SJSA1 (cell line): ENCODE measurements around the gene TACR3. TPM values are rescaled to one million over a fixed set of nuclear protein-coding genes. Genes with fewer than 3 reads are reported as not detected.
"Not testable (repeated sequence)": the region's sequence is repeated elsewhere in the genome, so short reads cannot be mapped to it uniquely, and the experiment has no call there.

Experiments
- DNase-seq, 2 experiments: peaks; one replicate each; pipeline ENCODE4 v3.0.0-alpha.2; 2015 to 2020; ENCODE audit warnings: low spot score in 2 of 2, low read depth in 1 of 2
- H3K27ac ChIP-seq: fragments of 250-450 bp; sonication (Bioruptor Pico); 2 replicates; pipeline ENCODE4 v1.5.1; 2020; ENCODE audit warnings: mild to moderate bottlenecking, moderate library complexity
- H3K27me3 ChIP-seq: fragments of 250-450 bp; sonication (Bioruptor Pico); replicated peaks from 2 replicates; pipeline ENCODE4 v1.5.1; 2020; ENCODE audit warnings: mild to moderate bottlenecking, moderate library complexity
- H3K36me3 ChIP-seq: fragments of 250-450 bp; sonication (Bioruptor Pico); 2 replicates; pipeline ENCODE4 v1.5.1; 2020; ENCODE audit warnings: mild to moderate bottlenecking
- H3K4me1 ChIP-seq: fragments of 250-450 bp; sonication (Bioruptor Pico); replicated peaks from 2 replicates; pipeline ENCODE4 v1.6.1; 2021; ENCODE audit warnings: mild to moderate bottlenecking
- H3K4me3 ChIP-seq: fragments of 250-450 bp; sonication (Bioruptor Pico); 2 replicates; pipeline ENCODE4 v1.5.1; 2020; ENCODE audit warnings: mild to moderate bottlenecking
- H3K9me3 ChIP-seq: fragments of 250-450 bp; sonication (Bioruptor Pico); replicated peaks from 2 replicates; pipeline ENCODE4 v1.5.1; 2020; ENCODE audit warnings: mild to moderate bottlenecking
- total RNA-seq: library from RNA; depleted of rRNA; stranded (reverse); fragments of >200 nt; shearing (Covaris generic); gene quantifications from 2 replicates; pipeline ENCODE4 v1.2.3, GENCODE V29; 2014

Gene TACR3
- total RNA-seq, 1 experiment from 2014 or later = 0.03 TPM

- Histone ChIP-seq H3K27ac (no peak overlapping the region), H3K36me3 (no peaks in the 10 kb centered on the region), H3K4me1 (no peaks in the 10 kb centered on the region), H3K27me3 (no peaks in the 10 kb centered on the region), H3K9me3 (0 out of 2 replicates have a peak, but pooled peaks cover 2% of the 10 kb centered on the region), H3K4me3 (no peak overlapping the region)
- DNase-seq = no peak
These were observed 71.2 kb downstream of the TACR3 start for GRCh38 chr4:103648541-103648940.

- H3K36me3 ChIP-seq = no peaks in the 10 kb centered on the region
- H3K27me3 ChIP-seq = no peaks in the 10 kb centered on the region
- no peak overlapping the region for H3K4me3 ChIP-seq
- H3K9me3 ChIP-seq = 0 out of 2 replicates have a peak, but pooled peaks cover 2% of the 10 kb centered on the region
- H3K4me1 ChIP-seq = no peaks in the 10 kb centered on the region
- no peak for DNase-seq
- H3K27ac ChIP-seq = no peak overlapping the region
These were observed 73.8 kb downstream of the TACR3 start for GRCh38 chr4:103645991-103646390.

GRCh38 chr4:103634236-103634635, 85.5 kb downstream of the TACR3 start:
- no peaks in the 10 kb centered on the region for H3K36me3 ChIP-seq
- no peaks in the 10 kb centered on the region for H3K9me3 ChIP-seq
- H3K4me3 ChIP-seq = no peak overlapping the region
- no peaks in the 10 kb centered on the region for H3K4me1 ChIP-seq
- no peak for DNase-seq
- H3K27me3 ChIP-seq = no peaks in the 10 kb centered on the region
- no peak overlapping the region for H3K27ac ChIP-seq

GRCh38 chr4:103626296-103626695, 93.5 kb downstream of the TACR3 start:
- Histone ChIP-seq H3K36me3 (no peaks in the 10 kb centered on the region), H3K27me3 (no peaks in the 10 kb centered on the region), H3K4me3 (no peak overlapping the region), H3K9me3 (no peaks in the 10 kb centered on the region), H3K4me1 (no peaks in the 10 kb centered on the region), H3K27ac (no peak overlapping the region)
- no peak for DNase-seq

GRCh38 chr4:103591841-103592240, 127.9 kb downstream of the TACR3 start:
- no peak for DNase-seq
- Histone ChIP-seq H3K36me3 (no peaks in the 10 kb centered on the region), H3K4me3 (no peak overlapping the region), H3K27ac (no peak overlapping the region), H3K9me3 (no peaks in the 10 kb centered on the region), H3K4me1 (no peaks in the 10 kb centered on the region), H3K27me3 (no peaks in the 10 kb centered on the region)

- no peaks in the 10 kb centered on the region for H3K9me3 ChIP-seq
- no peaks in the 10 kb centered on the region for H3K4me1 ChIP-seq
- no peak for DNase-seq
- no peak overlapping the region for H3K4me3 ChIP-seq
- no peaks in the 10 kb centered on the region for H3K27me3 ChIP-seq
- H3K36me3 ChIP-seq = no peaks in the 10 kb centered on the region
- no peak overlapping the region for H3K27ac ChIP-seq
These were observed 152.2 kb downstream of the TACR3 start for GRCh38 chr4:103567591-103567990.

GRCh38 chr4:103559178-103559577, 160.6 kb downstream of the TACR3 start:
- H3K27me3 ChIP-seq, H3K36me3 ChIP-seq, H3K27ac ChIP-seq, H3K9me3 ChIP-seq, DNase-seq, H3K4me3 ChIP-seq, H3K4me1 ChIP-seq: not testable (repeated sequence)
